Astrocyte of the spinal cord (primary cell): ENCODE results near the gene TTC39A.

Experiments
- DNase-seq: peaks from one replicate; pipeline ENCODE4 v3.0.0; 2011; ENCODE audit warnings: low read depth, low spot score
- H3K4me3 ChIP-seq: 2 replicates; pipeline ENCODE4 v1.5.1; 2011; ENCODE audit warnings: low read depth, mild to moderate bottlenecking, low read length, moderate library complexity
- CTCF ChIP-seq: IDR thresholded peaks from 2 replicates; pipeline ENCODE4 v1.5.1; 2012; ENCODE audit warnings: low read depth, mild to moderate bottlenecking, low read length, inconsistent platforms
- in situ Hi-C: cut with HindIII; loops from 2 replicates; pipeline ENCODE4 v1.10.0; 2017; ENCODE audit warnings: low sequenced_read_pairs

TTC39A gene

GRCh38 chr1:51288578-51288977 lies 41.8 kb downstream of the TTC39A start:
- no peak for DNase-seq
- no peak overlapping the region for H3K4me3 ChIP-seq
- TF ChIP-seq CTCF, result no peak
- in situ Hi-C loops, result no loop called here

- in situ Hi-C loops, result no loop called here
- TF ChIP-seq CTCF, result no peak
- H3K4me3 ChIP-seq, result no peak overlapping the region
- DNase-seq, result no peak
These were observed 42.4 kb downstream of the TTC39A start for GRCh38 chr1:51287966-51288365.

- no peak overlapping the region for H3K4me3 ChIP-seq
- no peak for DNase-seq
- in situ Hi-C loops, result no loop called here
- no peak for TF ChIP-seq CTCF
These were observed 45.3 kb downstream of the TTC39A start for GRCh38 chr1:51285055-51285454.

- in situ Hi-C loops, result no loop called here
- DNase-seq, result peak; percentile 28
- no peak for TF ChIP-seq CTCF
- no peak overlapping the region for H3K4me3 ChIP-seq
These were observed 45.8 kb downstream of the TTC39A start for GRCh38 chr1:51284487-51284954.

DNA sequence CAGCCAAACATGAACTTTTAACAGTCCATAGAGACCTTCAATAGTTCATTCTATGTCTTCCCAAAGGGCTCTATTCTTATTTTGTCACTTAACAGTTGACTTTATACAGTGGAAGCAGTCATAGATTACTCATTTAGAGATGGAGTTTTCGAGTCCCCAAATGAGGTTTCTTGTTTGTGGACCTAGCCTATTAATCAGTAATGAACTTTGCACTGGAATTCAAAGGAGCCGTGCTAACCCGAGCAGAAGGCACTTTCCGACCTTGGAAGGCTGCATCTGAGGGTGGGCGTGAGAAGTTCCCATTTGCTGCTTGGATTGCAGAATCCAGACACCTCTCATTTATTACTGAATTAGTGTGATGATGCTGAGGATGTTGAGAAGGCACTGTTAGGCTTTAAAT lies 46.4 kb downstream of the TTC39A start:
- no peak overlapping the region for H3K4me3 ChIP-seq
- no peak for DNase-seq
- no peak for TF ChIP-seq CTCF
- in situ Hi-C loops, result no loop called here

- TF ChIP-seq CTCF, result no peak
- no peak overlapping the region for H3K4me3 ChIP-seq
- DNase-seq, result no peak
- in situ Hi-C loops, result no loop called here
These were observed 47.8 kb downstream of the TTC39A start for GRCh38 chr1:51282605-51283004.

- TF ChIP-seq CTCF, result no peak
- no peak overlapping the region for H3K4me3 ChIP-seq
- DNase-seq, result no peak
- in situ Hi-C loops, result no loop called here
These were observed 48.6 kb downstream of the TTC39A start for GRCh38 chr1:51281807-51282206.
